Vagina (tissue), 2 donors: ENCODE measurements around the gene PDZK1IP1.
"Not testable (repeated sequence)": the region's sequence is repeated elsewhere in the genome, so short reads cannot be mapped to it uniquely, and the experiment has no call there.

Experiments used
- CTCF ChIP-seq, 3 experiments: fragments of 450-650 bp in 2 of 3; fragments of 200-600 bp in 1 of 3; sonication (generic) in 1 of 3; IDR thresholded peaks; one replicate each; pipeline ENCODE4 v1.5.1; 2017 to 2019; ENCODE audit warnings: antibody characterized with exemption in 3 of 3, mild to moderate bottlenecking in 2 of 3, moderate library complexity in 2 of 3
- POLR2A ChIP-seq, 2 donors: fragments of 450-650 bp; IDR thresholded peaks; one replicate each; pipeline ENCODE4 v1.6.1; 2017; ENCODE audit warnings: antibody characterized with exemption in 2 of 2, mild to moderate bottlenecking in 2 of 2, moderate library complexity in 2 of 2
- POLR2AphosphoS5 ChIP-seq, 2 donors: sonication (generic); formaldehyde crosslinking; IDR thresholded peaks; one replicate each; pipeline ENCODE4 v1.9.0; 2017; ENCODE audit warnings: antibody characterized with exemption in 2 of 2, mild to moderate bottlenecking in 2 of 2, low read depth in 1 of 2; ENCODE audit not compliant: insufficient read depth in 1 of 2

GRCh38 chr1:47140358-47140757, 49.5 kb downstream of the PDZK1IP1 start:
- not testable (repeated sequence) for TF ChIP-seq CTCF (IDR thresholded peaks at IDR 0.05); POLR2AphosphoS5 (IDR thresholded peaks at IDR 0.05; ENCODE audit: insufficient read depth in 1 of 2, low read depth in 1 of 2); POLR2A (IDR thresholded peaks at IDR 0.05)
